Measurements from ENCODE around the gene CTU1. TPM values are rescaled to one million over a fixed set of nuclear protein-coding genes. Genes with fewer than 3 reads are reported as not detected.

CTU1 gene
- total and polyA plus RNA-seq, 10 of the 15 experiments (the other 5 are each of a cell fraction or from before 2014, with no cell fraction given), result 0.02 to 10.5 (median 3.0) TPM; not detected in 1

GRCh38 chr19:51135004-51135403, 26.8 kb upstream of the CTU1 start:
- FAIRE-seq, result no peak
- ChIA-PET SMC1A (ENCODE audit: uncharacterized antibody, unreplicated experiment) (no interaction called here), CTCF (interaction anchor here (0.6 to 1.9 kb wide), 5 partner anchors 8 to 125 kb away, joined by 3 to 6 read pairs (median 3); no protein-coding TSS in a partner anchor)

More at GRCh38 chr19:51135004-51135403, 26.8 kb upstream of the CTU1 start:
- no peaks in the 10 kb centered on the region for H3K4me1 ChIP-seq (ENCODE audit: control insufficient read depth, insufficient read depth, low read length)
- no peak overlapping the region for H3K9ac ChIP-seq (ENCODE audit: control insufficient read depth, insufficient read depth, low read length)
- H4K20me1 ChIP-seq (ENCODE audit: control insufficient read depth, insufficient read depth), result no peaks in the 10 kb centered on the region
- ATAC-seq (no peak), DNase-seq (ENCODE audit: low read depth, low spot score) (no peak)
- H3K9me3 ChIP-seq (replicated peaks; ENCODE audit: control insufficient read depth, insufficient read depth, low read length), result no peaks in the 10 kb centered on the region; the same call in 2 of the 3 replicates
- no peak overlapping the region for H3K4me2 ChIP-seq (ENCODE audit: control insufficient read depth, insufficient read depth)
- H3K36me3 ChIP-seq (ENCODE audit: control insufficient read depth in 2 of 2, insufficient read depth in 2 of 2, low read length in 1 of 2), result no peaks in the 10 kb centered on the region
- H3K27ac ChIP-seq (ENCODE audit: control insufficient read depth, insufficient read depth), result no peak overlapping the region
- 46% methylated on average over 5 of the region's 5 CpGs for WGBS (ENCODE audit: insufficient coverage, insufficient replicate concordance, low lambda C conversion rate, missing lambda C conversion rate)
- POLR2A ChIA-PET, result no interaction called here
- in situ Hi-C loops (cut with MboI), result no loop called here
- BruUV-seq (replicated peaks), result no TSS peak
- intact Hi-C loops (cut with micrococcal nuclease; ENCODE audit: unreplicated experiment), result no loop called here
- H3K27me3 ChIP-seq (replicated peaks in 1 of 2; ENCODE audit: control insufficient read depth in 2 of 2, insufficient read depth in 2 of 2, low read length in 1 of 2), result no peaks in the 10 kb centered on the region; a peak in 1 of 4 replicates
- H3K4me3 ChIP-seq, result no peak overlapping the region
- TF ChIP-seq NRF1 (conservative IDR thresholded peaks at IDR 0.05; ENCODE audit: low read depth, low read length), result no peak
- TF ChIP-seq CTCF (IDR thresholded peaks at IDR 0.05 in 2 of 3, conservative IDR thresholded peaks at IDR 0.05 in 1 of 3; ENCODE audit: control insufficient read depth in 2 of 3, extremely low read depth in 1 of 3, insufficient read depth in 1 of 3, low read depth in 3 of 3, low read length in 3 of 3), result no peak
- no peak for TF ChIP-seq TCF7 (IDR thresholded peaks at IDR 0.05; ENCODE audit: borderline replicate concordance)
- no peak for TF ChIP-seq RAD21 (IDR thresholded peaks at IDR 0.05; ENCODE audit: insufficient read depth, low read depth, low read length)
- no peak for TF ChIP-seq JUND (IDR thresholded peaks at IDR 0.05; ENCODE audit: low read depth, low read length)
- no peak for TF ChIP-seq ZNF622 (IDR thresholded peaks at IDR 0.05)
- no peak for TF ChIP-seq CBX3 (IDR thresholded peaks at IDR 0.05; ENCODE audit: borderline replicate concordance, low read depth)
- TF ChIP-seq RAD51 (IDR thresholded peaks at IDR 0.05), result no peak
- no peak for TF ChIP-seq HDAC2 (IDR thresholded peaks at IDR 0.05)
- H2AFZ ChIP-seq (ENCODE audit: control insufficient read depth, low read depth, low read length), result no peak overlapping the region
- no peaks in the 10 kb centered on the region for H3K79me2 ChIP-seq (ENCODE audit: control insufficient read depth, insufficient read depth, low read length)
- RAD21 ChIA-PET (ENCODE audit: unreplicated experiment), result no interaction called here

Data from GM12878 (cell line).